SJCRH30 (cell line): ENCODE measurements around the gene ENDOD1. TPM values are rescaled to one million over a fixed set of nuclear protein-coding genes. Genes with fewer than 3 reads are reported as not detected.
A peak's percentile ranks its signal among the peaks of the same experiment; 100 is the strongest.

ENCODE experiments used
- DNase-seq, 2 experiments: peaks; one replicate each; pipeline ENCODE4 v3.0.0-alpha.2; 2015 to 2020
- H3K27ac ChIP-seq: fragments of 250-450 bp; sonication (Bioruptor Pico); 2 replicates; pipeline ENCODE4 v1.5.1; 2020; ENCODE audit warnings: mild to moderate bottlenecking, moderate library complexity
- H3K27me3 ChIP-seq: fragments of 250-450 bp; sonication (Bioruptor Pico); 2 replicates; pipeline ENCODE4 v1.5.1; 2020; ENCODE audit warnings: mild to moderate bottlenecking, moderate library complexity
- H3K36me3 ChIP-seq: fragments of 250-450 bp; sonication (Bioruptor Pico); 2 replicates; pipeline ENCODE4 v1.5.1; 2020; ENCODE audit warnings: mild to moderate bottlenecking, moderate library complexity
- H3K4me1 ChIP-seq: fragments of 250-450 bp; sonication (Bioruptor Pico); 2 replicates; pipeline ENCODE4 v1.5.1; 2020; ENCODE audit warnings: mild to moderate bottlenecking, moderate library complexity
- H3K4me3 ChIP-seq: fragments of 250-450 bp; sonication (Bioruptor Pico); 2 replicates; pipeline ENCODE4 v1.5.1; 2020; ENCODE audit warnings: mild to moderate bottlenecking, moderate library complexity
- H3K9me3 ChIP-seq: fragments of 250-450 bp; sonication (Bioruptor Pico); replicated peaks from 2 replicates; pipeline ENCODE4 v1.5.1; 2020; ENCODE audit warnings: mild to moderate bottlenecking, moderate library complexity
- total RNA-seq: library from RNA; depleted of rRNA; stranded (reverse); fragments of >200 nt; shearing (Covaris generic); gene quantifications from 2 replicates; pipeline ENCODE4 v1.2.3, GENCODE V29; 2014

ENDOD1 gene
- total RNA-seq, 1 experiment from 2014 or later, result 10.3 TPM

DNA sequence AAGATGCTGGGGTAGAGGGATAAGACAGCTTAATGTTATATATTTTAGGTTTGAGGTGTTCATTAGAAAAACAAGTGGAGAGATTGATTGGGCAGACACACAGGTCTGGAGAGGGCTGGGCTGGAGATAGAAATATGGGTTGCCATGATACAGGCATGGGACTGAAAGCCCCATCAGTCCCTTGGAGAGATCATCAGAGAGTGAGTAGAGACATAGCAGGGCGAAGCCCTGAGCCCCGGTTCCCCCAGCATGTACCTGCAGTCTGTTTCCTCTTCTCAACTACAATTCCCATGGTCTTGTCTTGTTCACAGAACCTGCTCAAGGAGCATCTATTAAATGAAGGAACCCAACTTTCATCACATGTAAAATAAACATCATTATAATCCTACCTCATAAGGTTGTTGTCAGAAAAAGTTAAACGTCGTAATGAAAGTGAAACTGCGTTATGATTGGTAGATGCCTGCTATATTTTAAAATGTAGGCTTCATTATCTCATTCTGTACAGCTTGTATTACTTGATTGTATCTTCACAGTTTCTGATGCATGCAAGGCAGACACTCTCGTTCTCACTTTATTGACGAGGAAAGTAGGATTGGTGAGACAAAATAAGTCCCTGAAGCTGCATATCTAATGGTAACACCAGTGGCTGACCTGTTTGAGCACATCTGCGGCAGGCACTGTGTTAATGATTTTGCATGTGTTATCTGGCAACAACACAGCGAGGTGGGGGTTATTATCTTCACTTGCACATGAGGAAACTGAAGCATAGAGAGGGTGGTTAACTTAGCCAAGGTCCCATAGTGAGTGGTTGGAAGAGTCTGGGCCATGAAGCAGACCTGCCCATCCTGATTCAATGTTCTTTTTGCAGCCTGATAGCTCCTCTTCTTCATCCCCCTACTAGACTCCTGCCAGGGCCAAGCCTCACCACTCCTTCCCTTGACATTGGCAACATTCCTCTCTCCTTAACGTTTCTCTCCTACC, 63.5 kb downstream of the ENDOD1 start:
- Histone ChIP-seq H3K36me3 (no peaks in the 10 kb centered on the region), H3K9me3 (no peaks in the 10 kb centered on the region), H3K4me1 (peaks cover 16% of the 10 kb centered on the region), H3K27ac (no peak overlapping the region), H3K27me3 (no peaks in the 10 kb centered on the region), H3K4me3 (no peak overlapping the region)
- no peak for DNase-seq

DNA sequence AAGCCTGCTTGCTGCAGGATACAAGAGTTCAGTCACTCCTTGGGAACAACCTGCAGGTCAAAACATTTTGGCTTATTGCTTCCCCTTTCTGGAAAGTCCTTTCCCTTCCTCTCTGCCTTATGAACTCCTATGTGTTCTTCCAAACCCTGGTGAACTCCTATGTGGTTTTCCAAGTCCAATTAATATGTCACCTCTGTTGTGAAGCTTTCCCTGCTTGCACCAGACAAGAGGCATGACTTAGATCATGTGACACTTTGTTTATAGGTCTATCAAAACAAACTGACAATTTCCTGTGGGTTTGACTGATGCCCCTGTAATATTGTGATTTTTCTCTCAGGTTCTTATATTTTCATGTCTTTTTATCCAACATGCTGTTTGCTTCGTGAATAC, 64.2 kb downstream of the ENDOD1 start:
- Histone ChIP-seq H3K27me3 (no peaks in the 10 kb centered on the region), H3K36me3 (no peaks in the 10 kb centered on the region), H3K27ac (no peak overlapping the region), H3K9me3 (no peaks in the 10 kb centered on the region), H3K4me1 (peaks cover 9% of the 10 kb centered on the region), H3K4me3 (no peak overlapping the region)
- DNase-seq, result no peak

DNA sequence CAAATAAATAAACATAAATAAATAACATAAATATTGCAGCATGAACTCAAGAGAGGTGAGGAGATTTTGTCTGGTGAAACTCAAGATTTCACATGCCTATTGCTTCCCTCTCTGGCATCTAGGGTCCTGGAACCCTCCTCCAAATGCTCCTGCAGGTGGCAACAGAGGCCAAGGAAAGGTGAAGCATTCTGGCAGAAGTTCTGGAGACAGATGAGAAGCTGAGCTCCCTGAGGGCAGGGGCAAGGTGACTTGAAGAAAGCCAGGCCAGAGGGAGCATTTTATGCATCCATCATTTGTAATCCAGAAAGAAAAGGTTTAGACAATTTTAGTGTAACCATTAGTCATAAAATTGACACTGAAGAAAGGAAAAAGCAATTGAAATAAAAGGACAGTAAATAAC, 64.9 kb downstream of the ENDOD1 start:
- no peak overlapping the region for H3K27ac ChIP-seq
- H3K27me3 ChIP-seq, result no peaks in the 10 kb centered on the region
- no peaks in the 10 kb centered on the region for H3K36me3 ChIP-seq
- H3K4me3 ChIP-seq, result no peak overlapping the region
- peaks cover 5% of the 10 kb centered on the region; the same call in 1 of the 2 replicates for H3K4me1 ChIP-seq
- no peaks in the 10 kb centered on the region for H3K9me3 ChIP-seq
- DNase-seq, result peak; percentile 39 to 69

DNA sequence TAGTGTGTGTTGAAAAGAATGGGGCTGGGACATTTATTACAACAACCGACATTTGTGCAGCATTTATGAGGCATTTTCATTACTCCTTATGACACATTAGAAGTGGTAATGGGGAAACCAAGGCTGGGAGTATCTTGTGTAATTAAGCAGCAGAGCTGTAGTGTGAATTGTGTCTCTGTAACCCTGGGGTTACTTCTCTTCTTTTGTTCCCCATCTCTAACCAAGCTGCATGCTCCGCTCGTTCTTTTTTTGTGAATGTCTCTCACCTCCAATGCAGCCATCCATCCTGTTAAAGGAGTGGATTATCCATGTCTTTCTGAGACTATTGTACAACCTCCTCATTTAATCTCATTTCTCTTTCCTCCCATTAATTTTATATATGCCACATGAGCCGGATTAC, 65.7 kb downstream of the ENDOD1 start:
- H3K27me3 ChIP-seq, result no peaks in the 10 kb centered on the region
- no peak for DNase-seq
- H3K27ac ChIP-seq, result no peak overlapping the region

DNA sequence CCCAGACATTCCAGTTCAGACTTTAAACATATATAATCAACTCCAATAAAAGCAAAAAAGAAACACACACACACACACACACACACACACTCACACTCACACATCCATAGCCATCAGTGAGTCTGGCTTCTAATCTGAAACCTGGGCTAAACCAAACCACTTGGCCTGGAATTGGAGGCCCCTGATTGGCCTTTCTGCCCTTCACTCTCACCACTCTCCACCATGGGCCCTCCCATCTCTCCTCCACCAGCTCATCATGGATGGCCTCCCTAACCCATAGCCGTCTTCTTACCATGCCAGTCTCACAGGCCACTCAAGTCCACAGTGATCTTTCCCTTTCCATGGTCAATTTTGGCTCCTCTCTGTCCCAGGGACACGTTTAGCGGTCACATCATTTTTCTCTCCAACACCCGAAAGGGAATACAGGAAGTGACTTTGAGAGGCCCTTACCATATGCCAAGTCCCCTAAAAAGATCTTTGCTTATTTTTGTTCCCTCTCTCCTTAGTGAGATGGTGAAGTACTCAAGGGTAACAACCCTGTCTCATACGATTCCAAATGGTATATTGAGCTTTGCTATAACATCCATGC, 66.6 kb downstream of the ENDOD1 start:
- Histone ChIP-seq H3K36me3 (no peaks in the 10 kb centered on the region), H3K4me1 (no peaks in the 10 kb centered on the region), H3K9me3 (no peaks in the 10 kb centered on the region), H3K27ac (no peak overlapping the region), H3K27me3 (no peaks in the 10 kb centered on the region), H3K4me3 (no peak overlapping the region)
- DNase-seq, result no peak

More for the DNA sequence above, 65.7 kb downstream of the ENDOD1 start:
- no peaks in the 10 kb centered on the region for H3K9me3 ChIP-seq
- H3K36me3 ChIP-seq, result no peaks in the 10 kb centered on the region
- H3K4me3 ChIP-seq, result no peak overlapping the region
- no peaks in the 10 kb centered on the region for H3K4me1 ChIP-seq

DNA sequence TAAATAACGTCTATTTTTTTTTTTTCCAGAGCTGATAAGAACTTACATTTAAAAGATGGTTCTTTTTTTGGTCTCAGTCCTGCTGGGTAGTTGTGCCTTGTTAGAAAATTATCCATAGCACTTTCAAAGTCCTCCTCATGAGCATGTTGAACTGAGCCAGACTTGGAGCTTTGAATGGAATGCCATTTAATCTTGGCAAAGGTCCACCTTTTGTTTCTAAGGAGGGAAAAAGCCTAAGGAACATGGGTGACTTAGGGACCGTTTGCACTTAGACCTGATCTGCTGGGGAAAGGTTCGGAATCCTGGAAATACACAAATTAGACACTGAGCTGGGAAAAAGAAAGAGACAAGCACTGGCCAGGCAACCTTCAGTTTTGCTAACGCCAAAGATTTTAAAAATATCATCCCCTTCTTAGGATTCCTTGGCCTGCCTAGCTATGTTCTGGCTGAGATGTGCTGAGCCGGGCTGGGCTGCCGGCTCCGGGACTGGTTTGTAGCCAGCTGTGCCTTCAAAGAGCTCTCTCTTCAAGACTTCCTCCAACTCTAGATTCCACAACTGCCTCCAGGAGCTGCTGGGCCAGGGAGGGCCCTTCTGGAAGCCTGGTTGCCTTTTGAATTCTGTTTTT, 67.4 kb downstream of the ENDOD1 start:
- H3K4me1 ChIP-seq, result no peaks in the 10 kb centered on the region
- no peaks in the 10 kb centered on the region for H3K27me3 ChIP-seq
- H3K9me3 ChIP-seq, result no peaks in the 10 kb centered on the region
- no peak overlapping the region for H3K4me3 ChIP-seq
- DNase-seq, result no peak
- no peak overlapping the region for H3K27ac ChIP-seq
- H3K36me3 ChIP-seq, result no peaks in the 10 kb centered on the region

DNA sequence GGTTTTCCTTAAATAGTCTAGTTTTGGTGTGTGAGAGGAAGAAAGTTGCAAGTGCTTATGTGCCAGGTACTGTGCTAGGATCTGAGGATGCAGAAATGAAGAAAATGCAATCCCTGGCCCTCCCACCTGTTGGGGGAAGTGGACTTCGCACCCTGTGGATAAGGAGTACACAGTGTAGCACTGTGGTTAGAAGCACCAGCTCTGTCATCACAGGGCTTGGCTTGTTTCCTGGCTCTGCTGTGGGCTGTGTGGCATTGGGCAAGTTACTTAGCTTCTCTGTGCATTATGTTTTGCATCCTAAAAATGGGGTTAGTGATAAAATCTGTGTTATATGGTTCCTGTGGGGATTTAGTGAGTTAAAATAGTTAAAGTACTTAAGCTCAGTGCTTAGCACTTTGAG, 68.2 kb downstream of the ENDOD1 start:
- Histone ChIP-seq H3K36me3 (no peaks in the 10 kb centered on the region), H3K27ac (no peak overlapping the region), H3K4me1 (0 out of 2 replicates have a peak, but pooled peaks cover under 1% of the 10 kb centered on the region), H3K27me3 (no peaks in the 10 kb centered on the region), H3K4me3 (no peak overlapping the region), H3K9me3 (no peaks in the 10 kb centered on the region)
- DNase-seq, result no peak

DNA sequence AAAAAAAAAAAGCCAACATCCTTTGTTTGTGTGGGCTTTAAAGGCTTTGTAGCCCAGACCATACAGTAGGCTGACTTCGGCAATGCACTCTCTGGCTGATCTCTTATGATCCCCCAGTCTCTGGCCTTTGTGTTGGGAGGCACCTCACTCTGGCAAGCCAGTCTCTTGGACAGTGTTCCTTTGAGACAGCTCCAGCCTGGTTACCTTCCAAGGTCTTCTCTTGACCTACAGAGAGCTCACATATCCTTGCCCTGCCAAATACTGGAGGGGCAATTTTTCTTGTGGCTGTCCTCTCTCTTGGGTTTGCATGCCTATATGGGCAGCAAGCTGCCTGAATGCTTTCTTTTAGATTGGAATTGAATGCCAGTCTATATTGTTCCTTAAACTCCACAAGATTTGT, 71.6 kb downstream of the ENDOD1 start:
- DNase-seq, result no peak
- H3K4me3 ChIP-seq, result no peak overlapping the region
- no peaks in the 10 kb centered on the region for H3K27me3 ChIP-seq
- no peak overlapping the region for H3K27ac ChIP-seq
- no peaks in the 10 kb centered on the region for H3K9me3 ChIP-seq
- no peaks in the 10 kb centered on the region for H3K36me3 ChIP-seq
- 0 out of 2 replicates have a peak, but pooled peaks cover 3% of the 10 kb centered on the region for H3K4me1 ChIP-seq

DNA sequence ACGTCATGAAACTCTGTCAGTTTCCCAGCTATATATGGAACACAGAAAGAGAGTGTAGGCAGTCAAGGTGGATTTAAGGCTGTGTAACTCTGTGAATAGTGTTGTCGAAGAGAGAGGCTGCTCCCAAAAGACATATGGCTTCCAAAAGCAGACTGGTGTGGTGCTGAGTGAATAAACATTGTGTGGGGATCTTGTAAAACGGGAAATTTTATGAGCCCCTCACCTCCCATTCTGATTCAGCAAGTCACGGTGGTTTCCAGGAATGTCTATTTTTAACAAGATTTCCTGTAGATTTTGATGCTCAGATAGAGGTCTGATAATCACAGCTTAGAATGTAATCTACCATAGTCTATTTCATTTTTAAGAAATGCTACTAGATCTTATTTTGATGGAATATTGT, 73.5 kb downstream of the ENDOD1 start:
- Histone ChIP-seq H3K9me3 (no peaks in the 10 kb centered on the region), H3K4me3 (no peak overlapping the region), H3K27me3 (no peaks in the 10 kb centered on the region), H3K27ac (peak overlapping the region; percentile 9; the same call in 1 of the 2 replicates), H3K36me3 (no peaks in the 10 kb centered on the region), H3K4me1 (0 out of 2 replicates have a peak, but pooled peaks cover 3% of the 10 kb centered on the region)
- DNase-seq, result peak in 1 of 2 experiments; percentile 27

DNA sequence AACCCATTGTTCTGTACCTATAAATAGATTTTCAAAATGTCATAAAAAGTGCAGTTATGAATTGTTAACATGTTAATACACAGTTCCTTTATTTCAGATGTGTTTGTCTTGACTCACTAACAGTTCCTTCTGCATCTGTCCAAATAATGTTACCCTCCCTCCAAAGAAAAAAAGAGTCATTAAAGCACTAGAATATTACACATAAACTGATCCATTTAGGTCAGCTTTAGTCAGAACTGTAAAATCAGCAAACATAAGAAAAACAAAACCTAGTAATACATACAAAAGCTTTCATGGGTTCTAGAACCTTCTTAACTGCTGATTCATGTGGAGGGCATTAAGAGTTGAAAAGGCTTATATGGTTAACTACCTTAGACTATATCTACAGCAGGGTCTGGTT, 76.0 kb downstream of the ENDOD1 start:
- Histone ChIP-seq H3K4me3 (no peak overlapping the region), H3K4me1 (0 out of 2 replicates have a peak, but pooled peaks cover 3% of the 10 kb centered on the region), H3K27ac (no peak overlapping the region), H3K36me3 (no peaks in the 10 kb centered on the region), H3K9me3 (no peaks in the 10 kb centered on the region), H3K27me3 (no peaks in the 10 kb centered on the region)
- DNase-seq, result no peak

DNA sequence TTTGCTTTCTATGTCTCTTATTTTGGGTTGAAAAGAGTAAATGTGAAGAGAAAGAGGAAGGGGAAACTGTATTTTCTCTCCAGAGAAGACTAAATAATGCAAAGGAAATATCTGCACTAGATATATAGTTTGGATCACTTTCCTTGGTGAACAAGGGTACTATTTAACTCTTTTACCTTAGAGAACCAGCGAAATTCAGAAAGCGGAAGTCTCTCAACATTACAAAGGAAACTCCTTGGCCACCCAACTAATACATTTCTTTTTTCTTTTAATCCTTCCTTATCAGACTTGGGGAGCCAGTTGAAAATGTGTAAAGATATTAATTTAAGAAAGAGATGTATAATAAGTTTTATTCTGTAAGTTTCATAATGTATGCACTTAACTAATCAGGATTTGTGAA, 77.1 kb downstream of the ENDOD1 start:
- H3K9me3 ChIP-seq, result no peaks in the 10 kb centered on the region
- 0 out of 2 replicates have a peak, but pooled peaks cover 3% of the 10 kb centered on the region for H3K4me1 ChIP-seq
- H3K27ac ChIP-seq, result no peak overlapping the region
- no peak overlapping the region for H3K4me3 ChIP-seq
- no peaks in the 10 kb centered on the region for H3K27me3 ChIP-seq
- DNase-seq, result no peak
- no peaks in the 10 kb centered on the region for H3K36me3 ChIP-seq

DNA sequence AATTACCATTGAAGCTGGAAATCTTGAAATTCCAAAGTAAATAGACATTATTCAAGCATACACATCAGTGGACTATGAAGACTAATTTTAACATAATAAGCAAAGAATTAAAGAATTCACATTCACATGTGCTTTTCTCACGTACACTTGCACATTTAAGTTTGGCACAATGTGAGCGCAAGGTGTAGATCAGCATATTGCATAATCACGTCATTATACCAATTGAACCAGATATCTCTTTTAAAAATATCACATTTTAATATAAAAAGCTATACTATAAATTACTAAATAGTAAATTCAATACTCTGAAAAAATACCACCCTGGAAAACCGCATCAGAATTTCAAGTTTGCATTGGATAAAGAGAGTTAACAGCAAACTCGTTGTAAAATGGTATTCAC, 80.6 kb downstream of the ENDOD1 start:
- Histone ChIP-seq H3K27me3 (no peaks in the 10 kb centered on the region), H3K4me3 (no peak overlapping the region), H3K27ac (no peak overlapping the region), H3K36me3 (no peaks in the 10 kb centered on the region), H3K9me3 (no peaks in the 10 kb centered on the region), H3K4me1 (no peaks in the 10 kb centered on the region)
- no peak for DNase-seq

DNA sequence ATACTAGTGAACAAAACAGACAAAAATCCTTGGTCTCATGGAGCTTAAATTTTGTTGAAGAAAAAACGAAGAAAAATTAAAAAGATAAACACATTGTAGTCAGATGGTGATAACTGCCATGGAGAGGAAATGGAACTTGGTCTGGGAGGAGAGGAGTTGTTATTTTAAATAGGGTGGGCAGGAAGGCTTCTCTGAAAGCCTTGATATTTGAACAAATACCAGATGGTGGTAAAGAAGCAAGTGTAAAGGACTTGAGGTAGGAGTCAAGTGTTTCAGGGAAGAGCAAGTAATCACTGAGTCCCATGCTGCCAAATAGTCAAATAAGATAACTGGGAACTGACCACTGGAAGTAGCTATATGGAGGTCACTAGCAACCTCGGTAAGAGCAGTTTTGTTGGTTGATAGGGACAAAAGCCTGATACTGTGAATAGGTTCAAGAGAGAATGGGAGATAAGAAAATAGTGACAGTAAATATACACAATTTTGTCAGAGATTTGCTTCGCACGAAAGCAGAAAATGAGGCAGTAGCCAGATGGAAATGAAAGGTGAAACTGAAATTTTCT, 86.3 kb downstream of the ENDOD1 start:
- no peaks in the 10 kb centered on the region for H3K36me3 ChIP-seq
- DNase-seq, result no peak

More for the DNA sequence above, 86.3 kb downstream of the ENDOD1 start:
- H3K4me1 ChIP-seq, result no peaks in the 10 kb centered on the region
- H3K27me3 ChIP-seq, result no peaks in the 10 kb centered on the region
- H3K4me3 ChIP-seq, result no peak overlapping the region
- no peaks in the 10 kb centered on the region for H3K9me3 ChIP-seq
- no peak overlapping the region for H3K27ac ChIP-seq
